Measurements from ENCODE around the gene GRID1. TPM values are rescaled to one million over a fixed set of nuclear protein-coding genes. Genes with fewer than 3 reads are reported as not detected.

Gene GRID1
- total RNA-seq, 1 experiment from 2014 or later, result 0.37 TPM

DNA sequence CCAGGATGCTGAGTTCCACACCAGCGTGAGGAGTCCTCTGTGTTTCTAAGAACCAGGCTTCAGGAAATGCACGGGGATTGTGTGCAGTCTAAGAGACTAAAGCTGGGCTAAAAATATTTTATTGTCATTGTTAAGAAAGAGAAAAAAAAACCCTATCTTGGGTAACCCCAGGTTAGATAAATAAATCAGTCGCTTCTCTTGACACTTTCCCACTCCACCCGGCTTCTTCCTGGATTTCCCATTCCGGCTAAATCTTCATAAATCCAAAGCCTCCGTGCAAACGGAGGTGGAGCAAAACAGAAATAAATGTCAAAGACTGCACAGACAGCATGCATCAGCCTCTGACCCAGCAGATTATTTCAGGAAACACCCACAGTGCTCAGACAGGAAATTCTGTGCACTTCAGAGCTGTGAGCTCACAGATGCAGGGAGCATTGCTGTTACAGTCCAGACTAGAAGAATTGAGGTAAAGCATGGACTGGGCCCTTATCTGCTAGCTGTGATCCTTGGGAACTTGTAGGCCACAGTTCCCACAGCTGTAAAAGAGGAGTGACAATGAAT, 44.8 kb upstream of the GRID1 start:
- H3K9me3 Mint-ChIP-seq, result peaks cover 11% of the 10 kb centered on the region
- DNase-seq (ENCODE audit: low spot score) (no peak), ATAC-seq (no peak)
- CTCF ChIA-PET, result interaction anchor here (2.0 to 3.3 kb wide), 2 partner anchors 11 to 174 kb away, joined by 11 to 15 read pairs; no protein-coding TSS in a partner anchor
- POLR2A ChIA-PET, result no interaction called here
- peaks cover 8% of the 10 kb centered on the region for H3K4me1 Mint-ChIP-seq
- TF ChIP-seq ZNF396 (CRISPR knock-in tag; IDR thresholded peaks at IDR 0.05; ENCODE audit: borderline replicate concordance) (no peak), SMAD4 (CRISPR knock-in tag; IDR thresholded peaks at IDR 0.05) (no peak), ZNF121 (CRISPR knock-in tag; IDR thresholded peaks at IDR 0.05) (no peak), HMGA2 (CRISPR knock-in tag; IDR thresholded peaks at IDR 0.05) (no peak), CREM (CRISPR knock-in tag; IDR thresholded peaks at IDR 0.05) (no peak), CDX4 (CRISPR knock-in tag; IDR thresholded peaks at IDR 0.05; ENCODE audit: borderline replicate concordance) (no peak), ZNF423 (CRISPR knock-in tag; IDR thresholded peaks at IDR 0.05) (no peak)
- TF ChIP-seq, protein P1, sequence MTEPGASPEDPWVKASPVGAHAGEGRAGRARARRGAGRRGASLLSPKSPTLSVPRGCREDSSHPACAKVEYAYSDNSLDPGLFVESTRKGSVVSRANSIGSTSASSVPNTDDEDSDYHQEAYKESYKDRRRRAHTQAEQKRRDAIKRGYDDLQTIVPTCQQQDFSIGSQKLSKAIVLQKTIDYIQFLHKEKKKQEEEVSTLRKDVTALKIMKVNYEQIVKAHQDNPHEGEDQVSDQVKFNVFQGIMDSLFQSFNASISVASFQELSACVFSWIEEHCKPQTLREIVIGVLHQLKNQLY (CRISPR knock-in tag; IDR thresholded peaks at IDR 0.05), result no peak
- TF ChIP-seq, protein P2, sequence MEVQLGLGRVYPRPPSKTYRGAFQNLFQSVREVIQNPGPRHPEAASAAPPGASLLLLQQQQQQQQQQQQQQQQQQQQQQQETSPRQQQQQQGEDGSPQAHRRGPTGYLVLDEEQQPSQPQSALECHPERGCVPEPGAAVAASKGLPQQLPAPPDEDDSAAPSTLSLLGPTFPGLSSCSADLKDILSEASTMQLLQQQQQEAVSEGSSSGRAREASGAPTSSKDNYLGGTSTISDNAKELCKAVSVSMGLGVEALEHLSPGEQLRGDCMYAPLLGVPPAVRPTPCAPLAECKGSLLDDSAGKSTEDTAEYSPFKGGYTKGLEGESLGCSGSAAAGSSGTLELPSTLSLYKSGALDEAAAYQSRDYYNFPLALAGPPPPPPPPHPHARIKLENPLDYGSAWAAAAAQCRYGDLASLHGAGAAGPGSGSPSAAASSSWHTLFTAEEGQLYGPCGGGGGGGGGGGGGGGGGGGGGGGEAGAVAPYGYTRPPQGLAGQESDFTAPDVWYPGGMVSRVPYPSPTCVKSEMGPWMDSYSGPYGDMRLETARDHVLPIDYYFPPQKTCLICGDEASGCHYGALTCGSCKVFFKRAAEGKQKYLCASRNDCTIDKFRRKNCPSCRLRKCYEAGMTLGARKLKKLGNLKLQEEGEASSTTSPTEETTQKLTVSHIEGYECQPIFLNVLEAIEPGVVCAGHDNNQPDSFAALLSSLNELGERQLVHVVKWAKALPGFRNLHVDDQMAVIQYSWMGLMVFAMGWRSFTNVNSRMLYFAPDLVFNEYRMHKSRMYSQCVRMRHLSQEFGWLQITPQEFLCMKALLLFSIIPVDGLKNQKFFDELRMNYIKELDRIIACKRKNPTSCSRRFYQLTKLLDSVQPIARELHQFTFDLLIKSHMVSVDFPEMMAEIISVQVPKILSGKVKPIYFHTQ (CRISPR knock-in tag; IDR thresholded peaks at IDR 0.05), result no peak
- no peaks in the 10 kb centered on the region; the same call in 1 of the 2 replicates for H3K36me3 Mint-ChIP-seq
- H3K27me3 Mint-ChIP-seq (ENCODE audit: low read depth), result no peaks in the 10 kb centered on the region; the same call in 1 of the 2 replicates
- no peak overlapping the region for H3K27ac Mint-ChIP-seq
- H3K4me3 Mint-ChIP-seq, result no peak overlapping the region

DNA sequence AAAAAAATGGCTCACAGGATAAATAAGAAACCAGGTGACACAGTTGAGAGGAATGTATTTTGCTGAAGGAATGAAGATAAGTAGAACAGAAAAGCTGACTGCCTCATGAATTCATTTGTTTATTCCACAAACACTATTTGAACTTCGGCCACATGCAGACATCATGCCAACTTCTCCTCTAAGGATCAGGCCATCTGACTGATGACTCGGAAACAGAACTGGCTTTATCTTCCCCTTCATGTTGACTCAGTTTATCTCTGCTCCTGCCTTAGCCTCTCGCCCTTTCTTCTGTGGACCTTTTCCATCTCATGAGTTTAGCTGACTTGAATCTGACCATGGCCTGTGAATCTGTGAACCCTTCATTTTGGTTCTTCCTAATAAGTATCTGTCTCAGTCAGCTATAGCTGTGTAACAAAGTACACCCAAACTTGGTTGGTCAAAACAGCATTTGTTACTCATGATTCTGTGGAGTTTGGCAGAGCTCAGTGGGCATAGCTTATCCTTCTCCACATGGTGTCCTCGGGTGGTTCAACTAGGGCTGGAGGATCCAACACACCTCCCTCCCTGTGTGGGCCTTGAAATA, 44.0 kb upstream of the GRID1 start:
- Mint-ChIP-seq H3K9me3 (peaks cover 11% of the 10 kb centered on the region), H3K4me1 (peaks cover 3% of the 10 kb centered on the region; the same call in 1 of the 2 replicates), H3K27ac (no peak overlapping the region), H3K36me3 (no peaks in the 10 kb centered on the region; the same call in 1 of the 2 replicates), H3K4me3 (no peak overlapping the region), H3K27me3 (ENCODE audit: low read depth) (no peaks in the 10 kb centered on the region; the same call in 1 of the 2 replicates)
- ATAC-seq (no peak), DNase-seq (ENCODE audit: low spot score) (no peak)
- ChIA-PET CTCF (interaction anchor here (2.0 to 3.3 kb wide), 2 partner anchors 10 to 174 kb away, joined by 11 to 15 read pairs; no protein-coding TSS in a partner anchor), POLR2A (no interaction called here)
- TF ChIP-seq, protein P1 (CRISPR knock-in tag; IDR thresholded peaks at IDR 0.05), result no peak
- TF ChIP-seq, protein P3, sequence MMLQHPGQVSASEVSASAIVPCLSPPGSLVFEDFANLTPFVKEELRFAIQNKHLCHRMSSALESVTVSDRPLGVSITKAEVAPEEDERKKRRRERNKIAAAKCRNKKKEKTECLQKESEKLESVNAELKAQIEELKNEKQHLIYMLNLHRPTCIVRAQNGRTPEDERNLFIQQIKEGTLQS (CRISPR knock-in tag; conservative IDR thresholded peaks at IDR 0.05), result no peak
- TF ChIP-seq NFATC4 (CRISPR knock-in tag; IDR thresholded peaks at IDR 0.05), result no peak

DNA sequence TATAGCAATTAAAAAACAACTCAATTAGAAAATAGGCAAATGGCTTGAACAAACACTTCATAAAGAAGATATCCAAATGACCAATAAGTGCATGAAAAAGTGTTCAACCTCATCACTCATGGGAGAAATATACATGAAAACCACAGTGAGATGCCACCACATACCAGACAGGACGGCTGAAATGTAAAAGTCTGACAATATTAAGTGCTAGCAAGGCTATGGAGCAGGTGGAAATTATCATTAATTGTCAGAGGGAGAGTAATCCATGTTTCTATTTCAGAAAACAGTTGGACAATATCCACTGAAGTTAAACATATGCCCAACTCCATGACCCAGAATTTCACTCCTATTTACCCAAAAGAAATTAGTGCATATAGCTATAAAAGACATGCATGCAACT, 42.6 kb upstream of the GRID1 start:
- TF ChIP-seq, protein P4, sequence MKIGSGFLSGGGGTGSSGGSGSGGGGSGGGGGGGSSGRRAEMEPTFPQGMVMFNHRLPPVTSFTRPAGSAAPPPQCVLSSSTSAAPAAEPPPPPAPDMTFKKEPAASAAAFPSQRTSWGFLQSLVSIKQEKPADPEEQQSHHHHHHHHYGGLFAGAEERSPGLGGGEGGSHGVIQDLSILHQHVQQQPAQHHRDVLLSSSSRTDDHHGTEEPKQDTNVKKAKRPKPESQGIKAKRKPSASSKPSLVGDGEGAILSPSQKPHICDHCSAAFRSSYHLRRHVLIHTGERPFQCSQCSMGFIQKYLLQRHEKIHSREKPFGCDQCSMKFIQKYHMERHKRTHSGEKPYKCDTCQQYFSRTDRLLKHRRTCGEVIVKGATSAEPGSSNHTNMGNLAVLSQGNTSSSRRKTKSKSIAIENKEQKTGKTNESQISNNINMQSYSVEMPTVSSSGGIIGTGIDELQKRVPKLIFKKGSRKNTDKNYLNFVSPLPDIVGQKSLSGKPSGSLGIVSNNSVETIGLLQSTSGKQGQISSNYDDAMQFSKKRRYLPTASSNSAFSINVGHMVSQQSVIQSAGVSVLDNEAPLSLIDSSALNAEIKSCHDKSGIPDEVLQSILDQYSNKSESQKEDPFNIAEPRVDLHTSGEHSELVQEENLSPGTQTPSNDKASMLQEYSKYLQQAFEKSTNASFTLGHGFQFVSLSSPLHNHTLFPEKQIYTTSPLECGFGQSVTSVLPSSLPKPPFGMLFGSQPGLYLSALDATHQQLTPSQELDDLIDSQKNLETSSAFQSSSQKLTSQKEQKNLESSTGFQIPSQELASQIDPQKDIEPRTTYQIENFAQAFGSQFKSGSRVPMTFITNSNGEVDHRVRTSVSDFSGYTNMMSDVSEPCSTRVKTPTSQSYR (CRISPR knock-in tag; IDR thresholded peaks at IDR 0.05), result no peak
- H3K4me3 Mint-ChIP-seq, result no peak overlapping the region
- POLR2A ChIA-PET, result no interaction called here
- CTCF ChIA-PET, result interaction anchor here (3.3 kb wide), 1 partner anchor 8 kb away, joined by 15 read pairs; no protein-coding TSS in a partner anchor
- H3K36me3 Mint-ChIP-seq, result no peaks in the 10 kb centered on the region; the same call in 1 of the 2 replicates
- ATAC-seq (no peak), DNase-seq (ENCODE audit: low spot score) (no peak)
- H3K27ac Mint-ChIP-seq, result no peak overlapping the region
- peaks cover 5% of the 10 kb centered on the region; the same call in 1 of the 2 replicates for H3K27me3 Mint-ChIP-seq (ENCODE audit: low read depth)
- peaks cover 16% of the 10 kb centered on the region for H3K9me3 Mint-ChIP-seq
- no peaks in the 10 kb centered on the region for H3K4me1 Mint-ChIP-seq

All from WTC11 (cell line).